SK-N-MC (cell line): ENCODE results near the gene TANC1.

Experiments
- EZH2 ChIP-seq: fragments of 200-600 bp; sonication (generic); IDR thresholded peaks from one replicate; pipeline ENCODE4 v1.6.1; 2017; ENCODE audit warnings: antibody characterized with exemption
- FOXP2 ChIP-seq: optimal IDR thresholded peaks from 2 replicates; pipeline ENCODE3; 2011; ENCODE audit warnings: mild to moderate bottlenecking, moderate library complexity; ENCODE audit not compliant: insufficient read depth; ENCODE audit errors: extremely low read length, control extremely low read depth
- POLR2AphosphoS5 ChIP-seq: IDR thresholded peaks from 2 replicates; pipeline ENCODE4 v1.6.1; 2012; ENCODE audit warnings: mild to moderate bottlenecking, low read depth, low read length, borderline replicate concordance

DNA sequence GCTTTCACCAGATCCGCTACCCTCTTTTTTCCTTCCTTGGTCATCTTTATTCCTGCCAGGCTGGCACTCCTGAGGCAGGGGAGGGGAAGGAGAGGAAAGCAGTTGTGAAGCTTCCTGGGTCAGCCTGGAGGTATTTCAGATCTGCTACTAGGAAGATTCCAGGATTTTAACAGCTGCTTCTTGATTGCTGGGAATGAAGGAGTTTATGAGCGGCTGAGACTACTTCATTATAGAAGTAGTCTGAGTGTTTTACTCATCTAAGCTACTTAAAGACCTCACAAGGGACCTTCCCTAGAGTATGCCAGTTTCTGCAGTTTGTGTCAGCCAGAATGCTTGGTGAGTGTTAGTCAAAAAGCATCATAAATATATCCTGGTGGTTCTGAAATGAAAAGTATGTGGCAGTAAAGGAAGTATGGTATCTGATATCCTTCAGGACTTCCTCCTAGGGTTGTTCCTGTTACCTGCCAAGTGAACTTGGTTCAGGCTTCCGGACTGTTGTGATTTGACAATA lies 1.9 kb downstream of the TANC1 start:
- TF ChIP-seq EZH2 (no peak), POLR2AphosphoS5 (no peak), FOXP2 (no peak)
